Myocyte (in vitro differentiated cells): ENCODE results near the gene ZKSCAN4. TPM values are rescaled to one million over a fixed set of nuclear protein-coding genes. Genes with fewer than 3 reads are reported as not detected.
A peak's percentile ranks its signal among the peaks of the same experiment; 100 is the strongest.

Source experiments
- DNase-seq: peaks from one replicate; pipeline ENCODE4 v3.0.0-alpha.2; 2012; ENCODE audit warnings: low read depth
- polyA plus RNA-seq: library from polyadenylated mRNA; unstranded; fragments of >200 nt; gene quantifications from one replicate; pipeline ENCODE4 v1.2.1, GENCODE V29; 2012; ENCODE audit warnings: missing spikeins
- total RNA-seq: library from RNA; depleted of rRNA; stranded (reverse); fragments of >200 nt; gene quantifications from 2 replicates; pipeline ENCODE4 v1.2.3, GENCODE V29; 2014

Gene ZKSCAN4
- 3.7 and 4.6 TPM in 2 replicates for total RNA-seq
- polyA plus RNA-seq: 4.1 TPM

GRCh38 chr6:28252009-28252975 is at the start of gene ZKSCAN4:
Gene ZKSCAN4, minus strand, starts transcription at chr6:28252269. Its CDS starts 289 bp downstream, at chr6:28251980.
- DNase-seq: peak; percentile 96

GRCh38 chr6:28296520-28297060 is 44.5 kb upstream of the ZKSCAN4 start:
- no peak for DNase-seq

GRCh38 chr6:28295326-28295725 is 43.3 kb upstream of the ZKSCAN4 start:
- DNase-seq: no peak

- no peak for DNase-seq
Measured at GRCh38 chr6:28291573-28291972, 39.5 kb upstream of the ZKSCAN4 start.

- DNase-seq: no peak
Measured at GRCh38 chr6:28282926-28283325, 30.9 kb upstream of the ZKSCAN4 start.

GRCh38 chr6:28281288-28282064 is 29.4 kb upstream of the ZKSCAN4 start, which contains the start of gene PGBD1:
Gene PGBD1, plus strand, starts transcription at chr6:28281572. Its CDS starts 2,242 bp downstream, at chr6:28283814.
- peak; percentile 84 for DNase-seq

GRCh38 chr6:28280595-28281287 is 28.7 kb upstream of the ZKSCAN4 start:
- no peak for DNase-seq

- no peak for DNase-seq
Measured at GRCh38 chr6:28277746-28278145, 25.7 kb upstream of the ZKSCAN4 start.

- no peak for DNase-seq
Measured at GRCh38 chr6:28274888-28275287, 22.8 kb upstream of the ZKSCAN4 start.

- DNase-seq: peak; percentile 49
Measured at GRCh38 chr6:28269492-28269891, 17.4 kb upstream of the ZKSCAN4 start.

- DNase-seq: no peak
Measured at GRCh38 chr6:28267695-28268059, 15.6 kb upstream of the ZKSCAN4 start.

- peak; percentile 94 for DNase-seq
Measured at GRCh38 chr6:28266962-28267694, 15.1 kb upstream of the ZKSCAN4 start, which contains the start of gene ZSCAN26. Gene ZSCAN26, plus strand, starts transcription at chr6:28267143. Its CDS starts 4,777 bp downstream, at chr6:28271920.

GRCh38 chr6:28266563-28266961 is 14.5 kb upstream of the ZKSCAN4 start:
- no peak for DNase-seq

GRCh38 chr6:28264834-28265401 is 12.8 kb upstream of the ZKSCAN4 start:
- DNase-seq: no peak

- no peak for DNase-seq
Measured at GRCh38 chr6:28263922-28264321, 11.9 kb upstream of the ZKSCAN4 start.

- no peak for DNase-seq
Measured at GRCh38 chr6:28258877-28259777, 7.1 kb upstream of the ZKSCAN4 start, which contains the start of gene NKAPL. Gene NKAPL, plus strand, starts transcription at chr6:28259297. Its CDS starts 75 bp downstream, at chr6:28259372.

GRCh38 chr6:28257042-28257441 is 5.0 kb upstream of the ZKSCAN4 start:
- DNase-seq: no peak

- DNase-seq: no peak
Measured at GRCh38 chr6:28254121-28254519, 2.1 kb upstream of the ZKSCAN4 start.

GRCh38 chr6:28251661-28252008 is 434 bp downstream of the ZKSCAN4 start:
- DNase-seq: peak; percentile 3
